GM12801 (cell line): Measurements from ENCODE around the gene AP1S3.

ENCODE experiments used
- CTCF ChIP-seq: IDR thresholded peaks from one replicate; pipeline ENCODE4 v1.5.1; 2011; ENCODE audit warnings: control low read depth; ENCODE audit not compliant: insufficient read length; ENCODE audit errors: extremely low read depth

AP1S3 gene

GRCh38 chr2:223751012-223751411 is 86.4 kb downstream of the AP1S3 start:
- TF ChIP-seq CTCF = no peak

GRCh38 chr2:223747392-223748042 is 89.9 kb downstream of the AP1S3 start:
- no peak for TF ChIP-seq CTCF

- no peak for TF ChIP-seq CTCF
Observed at GRCh38 chr2:223746611-223747010, 90.8 kb downstream of the AP1S3 start.

GRCh38 chr2:223744580-223744979 is 92.8 kb downstream of the AP1S3 start:
- no peak for TF ChIP-seq CTCF

GRCh38 chr2:223740679-223741078 is 96.7 kb downstream of the AP1S3 start:
- TF ChIP-seq CTCF = no peak

- TF ChIP-seq CTCF = no peak
Observed at GRCh38 chr2:223737207-223737606, 100.2 kb downstream of the AP1S3 start.

GRCh38 chr2:223736488-223736887 is 100.9 kb downstream of the AP1S3 start:
- TF ChIP-seq CTCF = no peak
